GM21619 (cell line): ENCODE results near the gene ZFP91.

Experiments used
- ATAC-seq: cut with Tn5 transposase; IDR thresholded peaks from one replicate; pipeline ENCODE4 v1.9.1; 2021; ENCODE audit not compliant: unreplicated experiment

Gene ZFP91

DNA sequence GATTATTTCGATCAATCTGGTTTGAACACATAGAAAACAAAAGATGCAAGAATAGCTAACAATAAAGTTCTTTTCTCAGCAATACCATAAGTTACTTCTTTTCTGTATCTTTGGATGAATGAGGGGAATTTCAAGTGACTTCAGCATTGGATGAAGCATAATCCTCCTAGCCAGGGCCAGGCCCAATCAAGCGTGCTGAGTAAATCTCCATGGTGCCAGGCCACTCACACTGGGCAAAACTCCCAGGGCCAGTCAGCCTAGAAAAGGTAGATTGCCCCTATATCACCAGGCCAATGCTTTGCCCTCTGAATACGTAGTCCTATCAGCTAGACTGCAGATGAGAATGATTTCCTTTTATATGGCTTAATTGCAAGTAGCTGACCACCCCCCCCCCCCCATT, 49.6 kb downstream of the ZFP91 start:
- no peak for ATAC-seq

DNA sequence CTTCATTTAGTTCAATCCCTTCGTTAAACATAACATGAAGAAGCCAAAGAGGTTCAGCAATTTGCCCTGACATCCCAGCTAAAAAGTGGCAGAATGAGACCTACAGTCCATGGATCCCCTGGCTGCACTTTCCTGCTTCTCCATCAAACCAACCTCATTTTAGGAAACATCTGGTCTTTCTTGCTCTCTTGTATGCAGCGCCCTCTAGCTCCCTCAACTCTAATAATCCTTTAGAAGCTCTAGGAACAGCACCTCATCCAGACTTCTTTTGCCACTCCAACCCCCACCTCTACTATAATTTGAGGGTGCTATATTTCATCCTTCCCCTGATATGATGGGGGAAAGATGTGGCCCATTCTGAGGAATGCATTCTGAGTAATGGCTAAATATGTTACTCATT, 51.0 kb downstream of the ZFP91 start:
- no peak for ATAC-seq

DNA sequence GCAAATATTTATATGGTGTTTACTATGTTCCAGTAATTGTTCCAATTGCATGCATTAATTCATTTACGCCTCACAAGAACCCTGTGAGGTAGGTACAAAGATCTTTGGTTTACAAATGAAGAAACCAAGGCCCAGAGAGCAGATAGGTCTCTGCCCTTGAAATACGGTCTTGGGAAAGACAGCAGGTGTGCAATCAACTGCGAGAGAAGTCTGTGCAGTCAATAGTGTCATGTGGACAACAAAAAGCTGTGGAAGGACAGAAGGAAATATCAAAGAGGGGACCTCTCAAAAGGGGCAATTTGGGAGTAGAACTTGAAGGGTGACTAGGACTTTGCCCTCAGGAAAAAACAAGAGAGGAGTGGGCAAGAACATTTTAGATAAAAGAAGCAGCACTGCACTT, 52.5 kb downstream of the ZFP91 start:
- ATAC-seq, result no peak

DNA sequence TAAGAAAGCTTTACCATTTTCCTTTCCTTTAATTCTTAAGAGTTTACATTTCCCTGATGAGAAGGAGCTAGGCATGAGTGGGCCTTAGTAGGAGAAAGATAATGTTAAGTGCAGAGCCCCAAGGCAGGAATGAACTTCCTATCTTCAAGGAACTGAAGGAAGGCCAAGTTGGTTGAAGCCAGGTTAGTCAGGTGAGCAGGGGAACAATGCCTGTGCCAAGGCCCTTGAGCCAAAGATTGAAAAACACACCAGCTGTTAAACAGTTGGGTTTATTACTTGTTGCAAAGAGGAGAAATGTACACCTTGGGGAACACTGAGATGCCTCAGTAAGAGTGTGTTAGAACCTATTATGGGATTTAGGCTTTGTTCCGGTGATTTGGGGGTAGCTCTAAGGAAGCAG, 53.6 kb downstream of the ZFP91 start:
- no peak for ATAC-seq

DNA sequence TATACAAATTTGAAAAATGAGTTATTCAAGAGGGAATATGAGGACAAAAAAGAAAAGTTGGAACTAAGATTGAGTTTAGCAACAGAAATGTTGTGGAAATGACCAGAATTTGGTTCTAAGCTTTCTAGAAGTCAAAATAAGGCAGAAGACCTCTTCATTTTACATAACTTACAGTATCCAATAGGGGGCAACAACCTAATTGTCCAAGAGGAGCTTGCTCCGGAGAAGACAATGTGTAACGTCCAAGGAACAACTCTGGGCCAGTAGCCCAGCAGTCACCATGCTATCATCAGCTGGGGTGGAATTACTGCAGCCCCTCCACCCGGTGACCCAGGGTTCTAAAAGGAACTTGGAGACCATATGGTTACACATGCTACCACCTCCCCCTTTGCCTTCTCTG, 57.7 kb downstream of the ZFP91 start:
- ATAC-seq, result no peak

DNA sequence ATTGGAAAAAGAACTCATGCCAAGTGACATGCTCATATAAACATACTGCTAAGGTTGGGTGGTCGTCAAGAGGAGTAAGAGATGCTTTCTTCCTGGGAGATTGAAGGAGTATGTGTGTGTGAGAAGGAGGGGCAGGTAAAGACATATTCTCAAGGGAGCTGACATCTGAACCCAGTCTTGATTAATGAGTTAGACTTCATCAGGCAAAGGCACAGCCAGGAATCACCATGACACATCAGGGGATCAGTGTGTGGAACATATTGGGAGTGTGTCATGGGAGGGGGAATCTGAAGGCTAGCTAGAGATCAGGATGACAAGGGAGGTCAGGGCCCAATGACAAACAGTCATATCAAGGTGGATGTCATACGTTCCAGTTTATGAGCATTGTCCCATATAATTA, 58.5 kb downstream of the ZFP91 start:
- ATAC-seq, result no peak

DNA sequence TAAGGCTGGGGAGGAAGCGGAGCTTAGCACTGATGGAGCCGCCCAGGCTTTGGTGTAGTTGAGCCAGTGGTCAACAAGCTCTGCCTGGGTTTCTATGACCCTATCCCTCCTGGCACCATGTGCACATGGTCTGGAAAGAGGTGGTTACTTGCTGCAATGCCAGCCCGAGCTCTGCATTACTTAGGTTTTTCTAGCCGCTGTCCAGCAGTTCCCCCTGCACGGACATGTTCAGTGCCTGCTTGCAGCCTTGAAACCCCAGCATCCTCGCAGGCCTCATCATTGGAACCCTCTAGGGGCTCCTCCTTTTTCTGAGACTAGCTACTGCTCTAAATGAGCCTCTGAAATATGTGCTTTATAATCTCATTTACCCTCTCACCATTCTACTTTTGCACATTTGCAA, 60.2 kb downstream of the ZFP91 start:
- ATAC-seq, result no peak

DNA sequence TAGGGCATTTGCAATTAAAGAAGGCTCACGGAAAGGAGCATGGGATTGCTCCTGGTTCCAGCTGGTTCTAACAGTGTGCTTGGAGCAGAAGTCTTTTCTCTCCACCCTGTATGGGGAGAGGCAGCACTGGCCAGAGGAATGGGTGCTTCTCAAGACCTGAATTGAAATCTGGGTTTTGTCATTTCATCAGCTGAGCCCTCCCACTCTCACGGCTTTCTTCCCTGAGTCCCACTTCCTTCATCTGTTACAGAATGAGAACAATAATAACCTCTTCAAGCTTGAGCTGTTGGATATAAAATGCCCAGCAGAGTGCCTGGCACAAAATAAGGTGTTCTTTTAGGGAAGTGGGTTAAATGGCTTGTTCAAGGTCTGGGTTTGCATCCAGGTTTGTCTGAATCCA, 60.8 kb downstream of the ZFP91 start:
- ATAC-seq, result no peak

DNA sequence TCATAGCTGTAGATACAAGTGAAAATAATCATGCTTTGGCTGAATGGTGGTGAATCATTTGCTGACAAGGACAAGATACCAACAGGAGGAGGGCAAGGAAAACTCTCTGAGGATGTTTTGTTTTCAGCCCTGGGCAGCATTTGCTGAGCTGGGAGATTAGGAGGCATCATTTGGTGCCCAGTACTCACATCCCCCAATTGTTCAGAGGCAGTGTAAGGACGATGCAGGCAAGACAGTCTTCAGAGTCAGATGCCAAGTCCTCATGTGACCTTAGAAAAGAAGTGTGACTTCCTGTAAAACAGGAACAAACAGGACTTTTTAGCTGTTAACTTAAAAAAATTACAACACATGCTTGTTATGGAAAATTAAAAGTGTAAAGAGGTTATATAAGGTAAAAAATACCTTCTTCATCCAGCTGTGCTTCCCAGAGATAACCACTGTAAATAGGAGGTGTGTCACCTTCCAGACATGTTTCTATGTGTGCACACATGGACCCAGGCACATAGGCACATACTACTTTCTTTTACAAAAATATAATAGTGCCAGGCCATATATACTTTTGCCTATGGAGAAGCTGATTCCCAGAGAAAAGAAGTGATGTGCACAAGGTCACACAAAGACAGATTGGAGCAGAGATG, 61.6 kb downstream of the ZFP91 start:
- no peak for ATAC-seq

DNA sequence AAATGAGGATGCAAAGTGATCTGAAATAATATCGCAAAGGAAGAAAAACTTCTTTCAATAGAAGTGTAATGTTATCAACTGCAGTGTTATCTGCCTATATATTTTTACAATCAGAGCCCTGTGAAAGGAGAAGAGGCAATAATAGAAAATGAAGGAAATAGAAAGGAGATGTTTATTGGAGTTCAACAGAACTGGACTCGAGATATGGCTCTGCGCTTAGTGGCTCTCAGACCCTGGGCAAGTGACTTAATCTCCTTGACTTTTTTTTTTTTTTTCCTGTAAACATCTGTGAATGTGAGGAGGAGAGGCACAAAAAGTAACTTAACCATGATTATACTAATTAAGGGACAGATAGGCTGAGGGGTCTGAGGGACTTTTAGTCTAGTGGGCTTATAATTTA, 62.5 kb downstream of the ZFP91 start:
- ATAC-seq, result no peak

DNA sequence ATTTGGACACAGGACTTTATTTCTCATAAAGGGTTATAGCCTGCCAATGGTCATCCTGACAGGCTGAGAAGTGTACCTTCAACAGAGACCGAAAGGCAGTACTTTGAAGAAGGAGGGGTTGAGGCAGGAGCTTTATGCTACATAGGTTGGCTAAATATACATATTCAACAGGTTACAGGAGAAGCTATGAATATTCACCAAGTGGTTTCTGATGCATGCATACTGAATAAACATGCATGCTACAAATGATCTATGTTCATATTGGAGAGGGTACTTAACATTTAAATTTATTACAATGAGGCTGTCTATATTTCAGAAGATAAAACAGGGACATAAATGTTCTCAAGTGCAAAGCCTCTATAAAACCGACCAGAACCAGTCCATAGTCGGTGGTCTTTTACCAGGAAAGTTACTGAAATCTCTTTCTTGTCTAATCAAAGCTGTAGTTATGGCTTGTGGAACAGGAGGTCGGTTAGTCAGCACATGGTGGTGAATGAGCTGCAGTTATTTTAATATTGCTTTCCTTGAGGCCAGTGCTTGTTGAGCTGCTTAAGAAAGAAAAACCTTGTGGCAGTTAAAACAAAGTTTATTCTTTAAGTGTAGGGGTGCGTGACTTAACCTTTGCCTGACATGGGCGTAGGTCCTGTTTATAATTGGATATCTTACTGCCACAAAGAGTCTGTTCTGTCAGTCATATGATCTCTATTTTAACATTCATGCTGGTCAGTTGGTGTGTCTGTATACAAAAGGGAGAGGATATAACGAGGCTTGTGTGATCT, 63.1 kb downstream of the ZFP91 start:
- no peak for ATAC-seq

DNA sequence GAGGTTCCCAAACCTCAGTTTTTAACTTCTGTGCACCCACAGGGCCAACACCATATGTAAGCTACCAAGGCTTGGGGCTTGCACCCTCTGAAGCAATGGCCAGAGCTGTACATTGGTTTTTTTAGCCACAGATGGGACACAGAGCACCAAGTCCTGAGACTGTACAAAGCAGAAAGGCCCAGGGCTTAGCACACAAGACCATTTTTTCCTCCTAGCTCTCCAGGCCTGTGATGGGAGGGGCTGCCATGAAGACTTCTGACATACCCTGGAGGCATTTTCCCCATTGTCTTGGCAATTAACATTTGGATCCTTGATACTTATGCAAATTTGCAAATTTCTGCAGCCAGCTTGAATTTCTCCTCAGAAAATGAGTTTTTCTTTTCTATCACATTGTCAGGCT, 67.0 kb downstream of the ZFP91 start:
- ATAC-seq, result no peak

DNA sequence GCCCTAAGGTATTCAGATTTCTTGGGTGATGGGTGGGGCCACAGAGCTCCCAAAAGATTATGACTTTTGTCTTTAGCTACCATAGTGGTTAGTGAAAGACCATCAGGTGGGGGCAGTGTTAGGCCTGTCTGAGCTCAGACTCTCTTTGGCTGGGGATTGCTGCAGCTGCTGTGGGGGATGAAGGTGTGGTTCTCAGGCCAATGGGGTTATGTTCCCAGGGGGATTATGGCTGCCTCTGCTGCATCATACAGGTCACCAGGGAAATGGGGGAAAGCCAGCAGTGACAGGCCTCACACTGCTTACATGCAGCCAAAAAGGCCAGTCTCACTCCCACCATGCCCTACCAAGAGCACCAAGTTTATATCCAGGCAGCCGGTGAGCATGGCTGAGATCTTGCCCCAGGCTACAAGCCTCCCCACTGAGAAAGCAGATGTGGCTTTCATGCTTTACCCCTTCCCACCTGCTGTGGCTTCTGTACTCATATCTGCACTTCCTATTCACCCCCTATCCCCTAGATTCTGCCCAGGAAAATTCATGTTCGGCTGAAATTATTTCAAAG, 68.4 kb downstream of the ZFP91 start:
- peak; percentile 90 for ATAC-seq

DNA sequence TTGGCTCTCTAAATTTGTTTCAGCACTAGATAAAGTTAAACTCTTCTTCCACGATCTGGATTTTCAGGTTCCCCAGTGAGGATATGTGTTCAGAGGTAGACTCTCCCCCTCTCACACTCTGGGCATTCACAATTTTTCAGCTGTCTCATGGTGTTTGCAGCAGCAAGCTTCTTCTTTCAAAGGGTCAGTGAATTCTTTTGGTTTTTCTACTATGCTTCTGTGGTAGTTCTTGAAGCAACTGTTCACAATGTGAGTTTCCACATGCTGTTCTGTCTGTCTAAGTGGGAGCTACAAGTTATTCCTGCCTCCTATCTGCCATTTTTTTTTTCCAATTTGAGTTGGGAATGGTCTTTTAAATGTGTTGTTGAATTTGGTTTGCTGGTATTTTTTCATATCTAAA, 69.0 kb downstream of the ZFP91 start:
- peak; percentile 5 for ATAC-seq

DNA sequence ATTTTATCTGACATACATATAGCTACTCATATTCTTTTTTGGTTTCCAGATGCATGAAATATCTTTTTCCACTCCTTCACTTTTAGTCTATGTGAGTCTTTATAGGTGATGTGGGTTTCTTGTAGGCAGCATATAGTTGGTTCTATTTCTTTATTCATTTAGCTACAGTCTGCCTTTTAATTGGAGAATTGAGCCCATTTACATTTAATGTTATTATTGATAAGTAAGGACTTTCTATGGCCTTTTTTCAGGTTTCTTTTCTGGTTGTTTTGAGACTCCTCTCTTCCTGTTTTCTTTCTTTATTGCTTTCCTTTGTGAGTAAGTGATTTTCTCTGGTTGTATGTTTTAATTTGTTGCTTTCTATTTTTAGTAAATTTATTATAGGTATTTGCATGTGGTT, 70.8 kb downstream of the ZFP91 start:
- ATAC-seq, result no peak

DNA sequence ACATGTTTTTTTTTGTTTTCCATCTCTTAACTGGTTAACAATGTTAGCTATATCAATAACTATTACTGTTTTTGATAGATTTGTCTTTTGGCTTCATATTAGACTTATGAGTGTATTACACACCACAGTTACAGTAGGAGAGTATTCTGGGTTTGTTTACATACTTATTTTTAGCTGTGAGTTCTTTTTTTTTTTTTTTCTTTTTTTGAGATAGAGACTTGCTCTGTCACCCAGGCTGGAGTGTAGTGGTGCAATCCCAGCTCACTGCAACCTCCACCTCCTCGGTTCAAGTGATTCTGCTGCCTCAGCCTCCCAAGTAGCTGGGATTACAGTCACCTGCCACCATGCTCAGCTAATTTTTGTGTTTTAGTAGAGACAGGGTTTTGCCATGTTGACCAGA, 71.6 kb downstream of the ZFP91 start:
- ATAC-seq, result no peak

DNA sequence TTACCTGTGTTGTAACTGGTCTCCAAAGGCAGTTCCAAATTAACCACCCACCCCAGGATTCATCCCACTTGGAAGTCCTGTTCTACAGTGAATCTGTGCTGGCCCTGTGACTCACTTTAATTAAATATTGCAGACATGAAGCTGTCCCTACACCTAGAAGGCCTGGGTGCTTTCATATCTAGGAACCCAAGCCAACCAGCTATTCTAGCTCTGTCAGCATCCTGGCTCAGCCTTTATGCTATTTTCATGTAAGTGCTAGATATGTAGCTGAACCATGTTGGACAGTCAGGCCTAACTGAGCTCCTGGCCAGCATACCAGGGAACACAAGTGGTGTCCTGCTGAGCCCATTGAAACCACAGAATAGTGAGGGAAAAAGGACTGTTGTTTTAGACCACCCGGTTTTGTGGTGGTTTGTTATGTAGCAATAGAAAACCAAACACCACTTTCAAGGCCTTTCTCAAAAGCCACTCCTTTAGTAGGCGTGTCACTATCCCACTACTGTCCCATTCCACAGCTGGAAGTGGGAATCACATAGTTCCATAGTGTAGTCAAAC, 73.9 kb downstream of the ZFP91 start:
- ATAC-seq, result no peak

DNA sequence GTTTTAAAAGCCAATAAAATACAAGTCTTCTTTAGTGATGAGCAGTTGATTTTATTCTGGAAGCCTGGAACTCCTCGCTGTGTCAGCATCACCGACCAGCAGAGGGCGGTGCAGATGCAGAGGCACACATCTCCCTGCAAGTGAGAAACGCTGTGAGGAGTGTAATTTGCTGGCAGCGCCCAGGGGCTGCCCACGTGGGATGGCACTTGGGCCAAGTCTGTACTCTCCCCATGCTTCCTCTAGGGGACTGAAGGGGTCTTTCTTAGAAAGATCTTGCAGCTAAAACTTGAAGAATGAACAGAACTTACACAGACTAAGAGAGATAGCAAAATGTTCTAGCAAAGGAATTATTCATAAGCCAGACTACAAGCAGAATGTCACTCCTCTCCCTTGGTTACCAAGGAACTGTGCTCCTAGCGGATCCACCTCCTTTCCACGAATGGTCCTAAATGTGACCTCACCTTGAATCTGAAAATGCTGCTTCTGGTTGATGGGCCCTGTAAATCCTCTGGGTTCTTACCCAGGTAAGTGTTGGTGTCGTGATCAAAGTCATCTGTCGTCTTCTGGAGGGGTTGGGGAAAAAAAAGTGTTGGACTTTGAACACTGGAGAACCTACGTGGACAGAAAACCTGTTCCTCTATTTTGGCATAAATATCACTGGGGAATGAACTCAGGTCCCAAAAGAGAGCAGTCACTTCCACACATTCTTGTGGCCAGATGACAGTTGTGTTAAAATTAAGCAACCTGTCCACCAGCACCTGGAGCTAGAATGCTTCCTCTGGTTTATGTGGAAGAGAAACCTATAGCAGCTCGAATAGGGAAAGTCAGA, 75.4 kb downstream of the ZFP91 start:
- peak; percentile 88 for ATAC-seq

DNA sequence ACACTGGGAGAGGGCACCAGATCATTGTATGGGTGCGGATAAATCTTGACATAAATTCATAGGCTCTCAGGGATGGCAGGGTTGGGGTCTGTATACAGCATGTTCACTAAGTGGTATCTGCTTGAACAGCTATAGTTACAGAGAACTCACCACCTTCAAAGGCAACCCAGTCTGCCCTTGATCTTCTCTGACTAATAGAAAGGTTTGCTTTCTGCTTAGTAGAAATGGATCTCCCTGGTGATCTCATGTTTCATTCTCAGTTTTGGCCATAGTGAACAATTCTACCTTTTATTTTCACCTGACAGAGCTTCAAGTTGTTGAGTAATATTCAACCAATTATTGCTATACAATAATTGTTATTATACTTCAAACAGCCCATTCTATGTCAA, 76.0 kb downstream of the ZFP91 start:
- peak; percentile 69 for ATAC-seq

DNA sequence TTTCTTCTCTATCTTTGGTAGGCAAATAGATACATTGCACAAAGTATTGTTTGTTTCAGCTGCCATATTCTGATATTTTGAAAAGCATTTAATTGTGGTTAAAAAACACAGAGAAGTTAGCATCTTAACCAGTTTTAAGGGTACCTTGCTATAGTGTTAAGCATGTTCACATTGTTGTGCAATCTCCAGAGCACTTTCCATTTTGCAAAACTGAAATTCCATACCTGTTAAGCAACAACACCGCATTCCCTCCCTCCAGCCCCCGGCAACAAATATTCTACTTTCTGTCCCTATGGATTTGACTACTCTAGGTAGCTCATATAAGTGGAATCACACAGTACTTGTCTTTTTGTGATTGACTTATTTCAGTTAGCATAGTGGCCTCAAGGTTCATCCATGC, 77.5 kb downstream of the ZFP91 start:
- no peak for ATAC-seq

DNA sequence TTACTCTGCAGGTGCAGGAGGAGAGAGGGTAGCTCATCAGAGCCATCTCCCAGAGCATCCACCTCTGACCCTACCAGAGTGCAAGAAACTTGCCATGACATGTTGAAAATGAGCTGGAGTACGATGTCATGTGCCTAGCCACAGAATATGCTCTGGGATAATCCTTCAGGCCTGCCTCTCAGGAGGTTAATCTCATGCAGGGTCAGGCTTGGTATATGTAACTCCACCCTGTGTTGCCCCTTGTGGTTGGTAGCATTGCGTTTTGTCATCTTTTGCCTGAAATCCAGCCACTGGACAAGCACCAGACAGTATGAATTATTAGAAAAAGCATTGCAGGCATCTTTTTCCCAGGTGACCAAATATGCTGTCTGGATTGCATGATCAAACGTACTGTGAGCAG, 79.8 kb downstream of the ZFP91 start:
- no peak for ATAC-seq
